Mesenchymal stem cell (in vitro differentiated cells and primary cell): ENCODE data around the gene WDR55.
A peak's percentile ranks its signal among the peaks of the same experiment; 100 is the strongest.

Experiments
- DNase-seq: peaks from one replicate; pipeline ENCODE4 v3.0.0-alpha.2; 2013
- H2AFZ ChIP-seq: one replicate; pipeline ENCODE4 v1.6.1; 2013; ENCODE audit warnings: low read depth, mild to moderate bottlenecking, control low read depth, inconsistent platforms, low read length, moderate library complexity
- H2AK5ac ChIP-seq: 2 replicates; pipeline ENCODE4 v1.6.1; 2013; ENCODE audit warnings: low read length, moderate library complexity, mild to moderate bottlenecking, inconsistent platforms; ENCODE audit not compliant: severe bottlenecking
- H2BK120ac ChIP-seq: one replicate; pipeline ENCODE4 v1.6.1; 2013; ENCODE audit warnings: low read depth, mild to moderate bottlenecking, inconsistent platforms, low read length, moderate library complexity
- H2BK12ac ChIP-seq, 2 experiments: one replicate each; pipeline ENCODE4 v1.6.1; 2013; ENCODE audit warnings: inconsistent platforms in 2 of 2, low read length in 2 of 2, mild to moderate bottlenecking in 2 of 2, moderate library complexity in 2 of 2, control low read depth in 1 of 2
- H2BK15ac ChIP-seq: one replicate; pipeline ENCODE4 v1.6.1; 2013; ENCODE audit warnings: mild to moderate bottlenecking, low read depth, inconsistent platforms; ENCODE audit not compliant: poor library complexity, severe bottlenecking
- H2BK5ac ChIP-seq: 2 replicates; pipeline ENCODE4 v1.6.1; 2013; ENCODE audit warnings: low read depth, mild to moderate bottlenecking, low read length, control low read depth, inconsistent platforms; ENCODE audit not compliant: poor library complexity, severe bottlenecking
- H3K14ac ChIP-seq, 2 experiments: one replicate each; pipeline ENCODE4 v1.6.1; 2013; ENCODE audit warnings: inconsistent platforms in 2 of 2, low read length in 2 of 2, control low read depth in 1 of 2, mild to moderate bottlenecking in 1 of 2, moderate library complexity in 1 of 2
- H3K18ac ChIP-seq, 2 experiments: one replicate each; pipeline ENCODE4 v1.6.1; 2013; ENCODE audit warnings: inconsistent platforms in 2 of 2, low read length in 2 of 2, control low read depth in 1 of 2, low read depth in 1 of 2, mild to moderate bottlenecking in 1 of 2
- H3K23ac ChIP-seq, 2 experiments: one replicate each; pipeline ENCODE4 v1.6.1; 2013; ENCODE audit warnings: inconsistent platforms in 2 of 2, low read length in 2 of 2, mild to moderate bottlenecking in 2 of 2, moderate library complexity in 2 of 2, control low read depth in 1 of 2
- H3K27ac ChIP-seq: 2 replicates; pipeline ENCODE4 v1.5.1; 2013; ENCODE audit warnings: mild to moderate bottlenecking, moderate library complexity, low read length, control low read depth, inconsistent platforms; ENCODE audit not compliant: poor library complexity, severe bottlenecking
- H3K27me3 ChIP-seq, 2 experiments: 2 replicates each; pipeline versions ENCODE4 v1.6.1 to v1.7.0; 2013; ENCODE audit warnings: low read length in 2 of 2, mild to moderate bottlenecking in 2 of 2, moderate library complexity in 2 of 2, control low read depth in 1 of 2, inconsistent platforms in 1 of 2; ENCODE audit not compliant: control insufficient read depth in 1 of 2, insufficient read depth in 1 of 2
- H3K36me3 ChIP-seq, 2 experiments: 2 replicates each; pipeline versions ENCODE4 v1.6.1 to v1.7.0; 2013; ENCODE audit warnings: low read length in 2 of 2, control low read depth in 1 of 2, inconsistent platforms in 1 of 2, low read depth in 1 of 2, mild to moderate bottlenecking in 1 of 2; ENCODE audit not compliant: insufficient read depth in 2 of 2, control insufficient read depth in 1 of 2
- H3K4ac ChIP-seq, 2 experiments: one replicate each; pipeline ENCODE4 v1.6.1; 2013; ENCODE audit warnings: inconsistent platforms in 2 of 2, low read length in 2 of 2, mild to moderate bottlenecking in 2 of 2, moderate library complexity in 2 of 2, control low read depth in 1 of 2, low read depth in 1 of 2
- H3K4me1 ChIP-seq: 2 replicates; pipeline ENCODE4 v1.6.1; 2013; ENCODE audit warnings: low read depth, low read length, control low read depth; ENCODE audit not compliant: control insufficient read depth, insufficient read depth
- H3K4me2 ChIP-seq: 2 replicates; pipeline ENCODE4 v1.6.1; 2013; ENCODE audit warnings: low read length, mild to moderate bottlenecking, inconsistent platforms; ENCODE audit not compliant: poor library complexity, severe bottlenecking
- H3K4me3 ChIP-seq, 2 experiments: 2 replicates each; pipeline versions ENCODE4 v1.5.1 to v1.7.0; 2013; ENCODE audit warnings: low read length in 2 of 2, mild to moderate bottlenecking in 2 of 2, control low read depth in 1 of 2, low read depth in 1 of 2; ENCODE audit not compliant: insufficient read depth in 1 of 2
- H3K79me1 ChIP-seq: replicated peaks from 2 replicates; pipeline ENCODE4 v1.6.1; 2013; ENCODE audit warnings: mild to moderate bottlenecking, control low read depth, low read length, inconsistent platforms; ENCODE audit not compliant: poor library complexity, severe bottlenecking
- H3K9ac ChIP-seq: 2 replicates; pipeline ENCODE4 v1.7.0; 2013; ENCODE audit warnings: mild to moderate bottlenecking, low read length, moderate library complexity
- H3K9me3 ChIP-seq: 2 replicates; pipeline ENCODE4 v1.7.0; 2013; ENCODE audit warnings: mild to moderate bottlenecking, low read length; ENCODE audit not compliant: control insufficient read depth
- H4K8ac ChIP-seq: one replicate; pipeline ENCODE4 v1.6.1; 2013; ENCODE audit warnings: inconsistent platforms, mild to moderate bottlenecking, low read length, moderate library complexity
- H4K91ac ChIP-seq: one replicate; pipeline ENCODE4 v1.6.1; 2013; ENCODE audit warnings: mild to moderate bottlenecking, low read length, inconsistent platforms
- WGBS: methylation state at CpG from one replicate; pipeline ENCODE4 v1.1.7; 2013; ENCODE audit warnings: mixed read lengths; 5-methylcytosine and 5-hydroxymethylcytosine counted together

WDR55 gene

DNA sequence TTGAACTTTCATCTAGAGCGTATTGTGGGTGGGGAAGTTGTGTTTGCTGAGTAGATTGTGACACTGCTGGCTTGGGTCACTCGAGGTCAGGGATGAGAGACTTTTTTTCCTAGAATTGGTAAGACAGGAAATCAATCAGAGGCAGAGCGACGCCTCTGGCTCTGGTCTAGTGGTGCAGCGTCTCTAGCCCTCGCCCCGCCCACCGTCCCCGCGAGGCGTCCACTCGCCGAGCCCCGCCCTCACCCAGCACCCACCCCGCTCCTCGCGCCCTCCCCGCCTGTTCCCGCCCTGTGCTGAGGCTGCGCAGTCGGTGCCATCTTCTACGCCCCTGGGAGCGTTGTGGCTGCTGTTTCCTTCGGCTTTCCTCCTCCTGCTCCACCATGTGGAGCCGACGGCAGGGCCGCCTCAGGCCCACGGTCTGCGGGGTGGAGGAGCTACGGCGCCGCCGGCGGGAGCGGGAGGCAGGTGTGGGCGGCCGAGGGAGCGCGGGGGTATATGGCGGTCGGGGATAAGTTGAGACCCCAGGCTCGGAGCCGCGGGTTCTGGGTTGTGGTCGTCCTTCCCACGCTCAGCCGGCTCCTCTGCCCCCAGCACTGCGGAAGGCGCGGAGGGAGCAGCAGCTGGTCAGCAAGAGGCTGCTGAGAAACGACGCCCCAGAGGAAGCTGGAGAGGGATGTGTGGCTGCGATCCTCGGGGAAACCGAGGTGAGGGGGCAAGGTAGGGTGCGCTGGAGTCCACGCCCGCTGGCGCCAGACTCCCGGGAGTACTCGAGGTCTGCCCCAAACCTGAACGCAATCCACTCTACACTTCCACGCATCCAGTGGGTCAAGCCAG, 25.3 kb upstream of the WDR55 start, which contains the start of gene TMCO6:
Gene TMCO6 (plus strand): TSS at position 304 of the 834 bp plus-strand sequence. CDS start 77 bp downstream, at position 381.
- Histone ChIP-seq H3K4ac (peak within 1 kb of the TSS; percentile 73 to 92), H2BK12ac (peak within 1 kb of the TSS in 1 of 2 experiments; percentile 12), H3K4me3 (peak within 1 kb of the TSS; percentile 77 to 86), H4K8ac (peak within 1 kb of the TSS; percentile 92), H3K79me1 (peaks cover 14% of the 10 kb centered on the region), H3K14ac (peak within 1 kb of the TSS in 1 of 2 experiments; percentile 72), H2BK15ac (peak within 1 kb of the TSS; percentile 90), H3K23ac (peak within 1 kb of the TSS in 1 of 2 experiments; percentile 84), H2AK5ac (no peak within 1 kb of the TSS), H3K4me1 (peaks cover 5% of the 10 kb centered on the region), H3K18ac (peak within 1 kb of the TSS; percentile 88 to 93), H3K36me3 (peaks cover 25 to 34% of the 10 kb centered on the region in 2 experiments), H2AFZ (peak within 1 kb of the TSS; percentile 80), H3K27me3 (no peaks in the 10 kb centered on the region), H2BK120ac (no peak within 1 kb of the TSS), H3K4me2 (peak within 1 kb of the TSS; percentile 96), H3K9me3 (no peaks in the 10 kb centered on the region), H4K91ac (peak within 1 kb of the TSS; percentile 8), H3K27ac (peak within 1 kb of the TSS; percentile 2), H2BK5ac (no peak within 1 kb of the TSS), H3K9ac (peak within 1 kb of the TSS; percentile 88)
- DNase-seq, result peak; percentile 95
- under 1% methylated on average over 51 of the region's 63 CpGs for whole genome bisulfite sequencing

DNA sequence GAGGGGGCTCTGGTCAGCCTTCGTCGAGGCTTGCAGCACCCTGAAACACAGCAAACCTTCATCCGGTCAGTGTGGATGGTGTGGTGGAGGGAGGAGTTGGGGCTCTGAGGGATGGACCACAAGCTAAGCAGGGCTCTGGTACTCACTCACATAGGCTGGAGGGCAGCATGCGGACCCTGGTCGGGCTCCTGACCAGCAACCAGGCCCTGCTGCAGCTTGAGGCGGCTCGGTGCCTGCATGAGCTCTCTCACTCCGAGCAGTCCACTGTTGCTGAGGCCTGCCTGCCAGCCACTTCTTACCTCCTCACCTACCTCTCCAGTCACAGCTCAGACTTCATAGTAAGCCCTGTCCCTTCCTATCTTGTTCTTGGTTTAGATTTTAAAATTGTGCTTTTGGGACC, 23.0 kb upstream of the WDR55 start:
- Histone ChIP-seq H2BK12ac (no peak overlapping the region), H3K27me3 (no peaks in the 10 kb centered on the region), H3K4me2 (no peak overlapping the region), H3K36me3 (peaks cover 36 to 48% of the 10 kb centered on the region in 2 experiments), H3K18ac (no peak overlapping the region), H3K14ac (no peak overlapping the region), H3K9me3 (no peaks in the 10 kb centered on the region), H2AK5ac (no peak overlapping the region), H2AFZ (no peak overlapping the region), H2BK5ac (no peak overlapping the region), H4K8ac (no peak overlapping the region), H3K79me1 (peaks cover 25% of the 10 kb centered on the region), H4K91ac (no peak overlapping the region), H2BK120ac (no peak overlapping the region), H3K4ac (no peak overlapping the region), H3K27ac (no peak overlapping the region), H3K4me1 (peaks cover 5% of the 10 kb centered on the region), H3K9ac (no peak overlapping the region), H2BK15ac (no peak overlapping the region), H3K4me3 (no peak overlapping the region), H3K23ac (no peak overlapping the region)
- 98% methylated on average over 7 of the region's 8 CpGs for WGBS
- no peak for DNase-seq

DNA sequence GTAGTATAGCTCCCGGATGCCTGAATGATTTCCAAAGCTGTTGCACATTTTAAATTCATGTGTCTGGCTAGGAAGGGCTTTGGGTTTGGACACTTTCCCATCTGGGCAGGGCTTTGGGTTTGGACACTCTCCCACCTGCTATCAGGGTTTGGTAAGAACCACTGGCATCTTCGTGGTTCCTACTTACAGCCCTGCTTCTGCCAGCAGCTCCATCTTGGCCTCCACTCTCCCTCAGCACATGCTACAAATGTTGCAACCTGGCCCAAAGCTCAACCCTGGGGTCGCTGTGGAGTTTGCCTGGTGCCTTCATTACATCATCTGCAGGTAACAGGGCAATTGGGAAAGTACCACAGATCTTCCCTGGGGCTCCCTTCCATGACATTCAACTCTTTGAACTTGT, 22.0 kb upstream of the WDR55 start:
- H3K4me1 ChIP-seq, result peaks cover 5% of the 10 kb centered on the region
- H3K9me3 ChIP-seq, result no peaks in the 10 kb centered on the region
- H3K14ac ChIP-seq, result no peak overlapping the region
- H2BK120ac ChIP-seq, result no peak overlapping the region
- H2BK15ac ChIP-seq, result no peak overlapping the region
- H3K4me2 ChIP-seq, result no peak overlapping the region
- H2AK5ac ChIP-seq, result no peak overlapping the region
- no peak overlapping the region for H3K27ac ChIP-seq
- H3K4me3 ChIP-seq, result no peak overlapping the region
- no peak overlapping the region for H2AFZ ChIP-seq
- no peak overlapping the region for H3K18ac ChIP-seq
- no peak overlapping the region for H4K91ac ChIP-seq
- peaks cover 36 to 48% of the 10 kb centered on the region in 2 experiments for H3K36me3 ChIP-seq
- peak overlapping the region; percentile 7 for H3K9ac ChIP-seq
- H4K8ac ChIP-seq, result no peak overlapping the region
- no peaks in the 10 kb centered on the region for H3K27me3 ChIP-seq
- H2BK5ac ChIP-seq, result no peak overlapping the region
- peaks cover 27% of the 10 kb centered on the region for H3K79me1 ChIP-seq
- DNase-seq, result no peak
- no peak overlapping the region for H3K23ac ChIP-seq
- WGBS, result 94% methylated on average over 3 of the region's 3 CpGs
- H3K4ac ChIP-seq, result no peak overlapping the region
- no peak overlapping the region for H2BK12ac ChIP-seq

DNA sequence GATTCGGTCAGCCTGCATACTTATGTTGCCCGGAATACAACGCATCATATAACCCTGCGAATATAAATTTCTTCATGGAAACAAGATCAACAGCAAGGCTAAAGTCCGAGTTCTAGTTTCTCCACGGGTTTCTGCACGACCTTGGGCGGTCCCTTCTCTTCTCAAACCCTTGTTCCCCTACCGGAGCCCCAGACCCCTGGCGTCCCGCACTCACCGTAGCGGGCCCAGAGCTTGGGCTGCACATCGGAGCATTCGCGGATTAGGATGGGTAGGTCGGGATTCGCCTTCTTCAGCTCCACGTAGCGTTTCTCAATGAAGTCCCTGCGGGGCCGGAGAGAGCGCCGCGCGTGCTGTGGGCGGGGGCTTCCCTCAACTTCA, 17.7 kb upstream of the WDR55 start:
- H3K79me1 ChIP-seq, result peaks cover 30% of the 10 kb centered on the region
- peak overlapping the region; percentile 68 to 89 for H3K18ac ChIP-seq
- peak overlapping the region; percentile 72 for H3K4me2 ChIP-seq
- H2BK12ac ChIP-seq, result no peak overlapping the region
- no peak for DNase-seq
- H3K4ac ChIP-seq, result peak overlapping the region; percentile 15 to 65
- H3K4me3 ChIP-seq, result peak overlapping the region; percentile 90 to 94
- peak overlapping the region; percentile 87 for H2AFZ ChIP-seq
- no peak overlapping the region for H2BK5ac ChIP-seq
- no peaks in the 10 kb centered on the region for H3K27me3 ChIP-seq
- WGBS, result 6% methylated on average over 27 of the region's 27 CpGs
- H2BK120ac ChIP-seq, result no peak overlapping the region
- H2BK15ac ChIP-seq, result peak overlapping the region; percentile 66
- H3K36me3 ChIP-seq, result peaks cover 38 to 62% of the 10 kb centered on the region in 2 experiments
- H3K4me1 ChIP-seq, result peaks cover 4% of the 10 kb centered on the region
- H2AK5ac ChIP-seq, result no peak overlapping the region
- H4K91ac ChIP-seq, result peak overlapping the region; percentile 60
- H3K14ac ChIP-seq, result peak overlapping the region in 1 of 2 experiments; percentile 68
- peak overlapping the region in 1 of 2 experiments; percentile 16 for H3K23ac ChIP-seq
- H4K8ac ChIP-seq, result peak overlapping the region; percentile 87
- peak overlapping the region; percentile 96 for H3K9ac ChIP-seq
- H3K27ac ChIP-seq, result no peak overlapping the region
- H3K9me3 ChIP-seq, result no peaks in the 10 kb centered on the region
